ENCODE results near the gene CRADD. TPM values are rescaled to one million over a fixed set of nuclear protein-coding genes. Genes with fewer than 3 reads are reported as not detected.
"Not testable (repeated sequence)": the region's sequence is repeated elsewhere in the genome, so short reads cannot be mapped to it uniquely, and the experiment has no call there.

The CRADD gene
- polyA plus RNA-seq, 3 donors from 2014 or later = 24.2 to 30.1 (median 25.8) TPM

DNA sequence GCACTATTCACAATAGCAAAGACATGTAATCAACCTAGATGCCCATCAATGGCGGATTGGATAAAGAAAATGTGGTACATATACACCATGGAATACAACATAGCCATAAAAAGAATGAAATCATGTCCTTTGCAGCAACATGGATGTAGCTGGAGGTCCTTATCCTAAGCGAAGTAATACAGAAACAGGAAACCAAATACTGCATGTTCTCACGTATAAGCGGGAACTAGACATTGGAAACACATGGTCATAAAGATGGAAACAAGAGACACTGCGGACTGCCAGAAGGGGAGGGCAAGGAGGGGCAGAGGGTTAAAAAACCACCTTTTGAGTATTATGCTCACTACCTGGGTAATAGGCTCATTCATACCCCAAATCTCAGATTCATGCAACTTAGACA, 237.1 kb downstream of the CRADD start:
- Mint-ChIP-seq H3K36me3 (no peaks in the 10 kb centered on the region), H3K4me3 (no peak overlapping the region), H3K9me3 (no peaks in the 10 kb centered on the region), H3K27me3 (ENCODE audit: low read depth in 3 of 3) (peaks cover 2 to 3% (median 3%) of the 10 kb centered on the region in 3 donors), H3K27ac (no peak overlapping the region), H3K4me1 (no peaks in the 10 kb centered on the region)
- no peak for DNase-seq

GRCh38 chr12:93915411-93915810, 238.2 kb downstream of the CRADD start:
- no peak overlapping the region for H3K4me3 Mint-ChIP-seq
- H3K9me3 Mint-ChIP-seq = no peaks in the 10 kb centered on the region
- peaks cover 2 to 3% (median 3%) of the 10 kb centered on the region in 3 donors for H3K27me3 Mint-ChIP-seq (ENCODE audit: low read depth in 3 of 3)
- no peaks in the 10 kb centered on the region for H3K4me1 Mint-ChIP-seq
- no peak overlapping the region for H3K27ac Mint-ChIP-seq
- DNase-seq = no peak
- no peaks in the 10 kb centered on the region for H3K36me3 Mint-ChIP-seq

DNA sequence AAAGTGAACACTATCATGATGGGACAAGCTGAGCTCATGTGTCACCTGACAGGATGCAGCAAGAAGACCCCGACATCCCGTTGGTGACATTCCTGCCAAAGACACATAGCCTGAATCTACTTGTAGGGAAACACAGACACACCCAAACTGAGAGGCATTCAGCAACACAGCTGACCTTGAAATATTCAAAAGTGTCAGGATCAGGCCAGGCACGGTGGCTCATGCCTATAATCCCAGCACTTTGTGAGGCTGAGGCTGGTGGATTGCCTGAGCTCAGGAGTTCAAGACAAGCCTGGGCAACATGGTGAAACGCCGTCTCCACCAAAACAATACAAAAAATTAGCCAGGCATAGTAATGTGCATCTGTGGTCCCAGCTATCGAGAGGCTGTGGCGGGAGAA, 239.2 kb downstream of the CRADD start:
- Mint-ChIP-seq H3K27ac (no peak overlapping the region), H3K36me3 (no peaks in the 10 kb centered on the region)

GRCh38 chr12:93918262-93918661, 241.1 kb downstream of the CRADD start:
- Mint-ChIP-seq H3K9me3 (no peaks in the 10 kb centered on the region), H3K4me3 (no peak overlapping the region), H3K27me3 (ENCODE audit: low read depth in 3 of 3) (peaks cover 2 to 3% (median 3%) of the 10 kb centered on the region in 3 donors), H3K27ac (no peak overlapping the region), H3K36me3 (no peaks in the 10 kb centered on the region), H3K4me1 (no peaks in the 10 kb centered on the region)
- no peak for DNase-seq

More for the DNA sequence above, 239.2 kb downstream of the CRADD start:
- no peak for DNase-seq
- no peaks in the 10 kb centered on the region for H3K9me3 Mint-ChIP-seq
- H3K4me3 Mint-ChIP-seq = no peak overlapping the region
- peaks cover 2 to 3% (median 3%) of the 10 kb centered on the region in 3 donors for H3K27me3 Mint-ChIP-seq (ENCODE audit: low read depth in 3 of 3)
- no peaks in the 10 kb centered on the region for H3K4me1 Mint-ChIP-seq

DNA sequence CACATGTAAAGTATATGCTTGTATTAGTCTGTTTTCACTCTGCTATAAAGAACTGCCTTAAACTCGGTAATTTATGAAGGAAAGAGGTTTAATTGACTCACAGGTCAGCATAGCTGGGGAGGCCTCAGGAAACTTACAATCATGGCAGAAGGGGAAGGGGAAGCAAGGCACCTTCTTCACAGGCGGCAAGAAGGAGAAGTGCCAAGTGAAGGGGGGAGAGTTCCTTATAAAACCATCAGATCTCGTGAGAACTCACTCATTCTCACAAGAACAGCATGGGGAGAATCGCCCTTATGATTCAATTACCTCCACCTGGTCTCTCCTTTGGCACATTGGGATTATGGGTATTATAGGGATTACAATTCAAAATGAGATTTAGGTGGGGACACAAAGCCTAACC, 241.7 kb downstream of the CRADD start:
- H3K27ac Mint-ChIP-seq = no peak overlapping the region

GRCh38 chr12:93921521-93921920, 244.3 kb downstream of the CRADD start:
- Mint-ChIP-seq H3K4me1 (peaks cover 7 to 11% of the 10 kb centered on the region in 2 donors), H3K9me3 (peaks cover 0 to 4% (median 0%) of the 10 kb centered on the region in 6 donors), H3K36me3 (peaks cover 0 to 8% (median 0%) of the 10 kb centered on the region in 3 donors), H3K27me3 (ENCODE audit: low read depth in 3 of 3) (peaks cover 0 to 3% (median 2%) of the 10 kb centered on the region in 3 donors), H3K27ac (no peak overlapping the region), H3K4me3 (no peak overlapping the region)
- no peak for DNase-seq

More for the DNA sequence above, 241.7 kb downstream of the CRADD start:
- DNase-seq = no peak
- Mint-ChIP-seq H3K9me3 (no peaks in the 10 kb centered on the region), H3K4me1 (peaks cover under 1% of the 10 kb centered on the region in 2 donors), H3K4me3 (no peak overlapping the region), H3K27me3 (ENCODE audit: low read depth in 3 of 3) (peaks cover 2 to 3% (median 3%) of the 10 kb centered on the region in 3 donors), H3K36me3 (no peaks in the 10 kb centered on the region)

DNA sequence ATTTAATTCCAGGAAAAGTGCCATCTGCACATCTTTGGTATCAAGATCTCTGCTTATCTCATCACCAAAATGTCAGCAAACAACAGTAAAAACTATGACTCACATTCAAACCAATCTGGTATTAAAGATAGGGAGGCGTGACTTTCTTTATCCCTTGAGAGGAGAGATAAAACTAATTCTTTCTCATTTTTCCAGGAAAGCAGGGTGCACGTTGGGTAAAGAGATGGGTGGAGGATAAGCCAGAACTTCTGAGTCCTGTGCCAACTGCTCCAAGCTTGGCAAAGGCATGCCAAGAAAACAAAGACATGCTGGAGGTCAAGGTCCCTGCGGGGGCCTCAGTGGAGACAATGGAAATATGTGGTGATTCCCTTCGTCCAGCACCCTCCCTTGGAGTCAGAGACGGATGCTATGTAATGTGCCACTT, 245.4 kb downstream of the CRADD start:
- no peak for DNase-seq
- Mint-ChIP-seq H3K9me3 (peaks cover 0 to 4% (median 0%) of the 10 kb centered on the region in 6 donors), H3K4me3 (no peak overlapping the region), H3K27ac (no peak overlapping the region), H3K4me1 (peaks cover 7 to 11% of the 10 kb centered on the region in 2 donors), H3K27me3 (ENCODE audit: low read depth in 3 of 3) (peaks cover 0 to 3% (median under 1%) of the 10 kb centered on the region in 3 donors), H3K36me3 (peaks cover 0 to 8% (median 0%) of the 10 kb centered on the region in 3 donors)

DNA sequence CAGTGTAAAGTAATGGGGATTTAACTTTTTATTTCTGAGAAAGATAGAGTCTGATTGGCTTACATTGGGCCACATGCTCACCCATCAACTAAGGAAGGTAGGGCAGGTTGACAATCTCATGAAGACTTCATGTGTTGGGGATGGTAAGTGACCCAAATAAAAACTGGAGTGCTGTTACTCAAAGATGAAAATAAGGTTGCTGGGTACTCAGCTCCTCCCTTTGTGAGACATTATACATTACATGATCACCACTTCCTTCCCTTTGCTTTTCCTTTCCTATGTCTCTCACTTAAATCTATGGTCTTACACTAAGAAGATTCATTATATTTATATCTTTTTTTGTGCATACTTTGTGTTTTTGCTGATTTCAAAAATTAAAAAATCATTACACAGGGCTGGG, 247.2 kb downstream of the CRADD start:
- no peak overlapping the region for H3K4me3 Mint-ChIP-seq
- peaks cover 0 to 4% (median 0%) of the 10 kb centered on the region in 6 donors for H3K9me3 Mint-ChIP-seq
- H3K27me3 Mint-ChIP-seq (ENCODE audit: low read depth in 3 of 3) = no peaks in the 10 kb centered on the region
- H3K27ac Mint-ChIP-seq = no peak overlapping the region
- H3K4me1 Mint-ChIP-seq = peaks cover 7 to 11% of the 10 kb centered on the region in 2 donors
- DNase-seq = peak in 1 of 3 donors; percentile 2
- H3K36me3 Mint-ChIP-seq = peaks cover 0 to 8% (median 0%) of the 10 kb centered on the region in 3 donors

DNA sequence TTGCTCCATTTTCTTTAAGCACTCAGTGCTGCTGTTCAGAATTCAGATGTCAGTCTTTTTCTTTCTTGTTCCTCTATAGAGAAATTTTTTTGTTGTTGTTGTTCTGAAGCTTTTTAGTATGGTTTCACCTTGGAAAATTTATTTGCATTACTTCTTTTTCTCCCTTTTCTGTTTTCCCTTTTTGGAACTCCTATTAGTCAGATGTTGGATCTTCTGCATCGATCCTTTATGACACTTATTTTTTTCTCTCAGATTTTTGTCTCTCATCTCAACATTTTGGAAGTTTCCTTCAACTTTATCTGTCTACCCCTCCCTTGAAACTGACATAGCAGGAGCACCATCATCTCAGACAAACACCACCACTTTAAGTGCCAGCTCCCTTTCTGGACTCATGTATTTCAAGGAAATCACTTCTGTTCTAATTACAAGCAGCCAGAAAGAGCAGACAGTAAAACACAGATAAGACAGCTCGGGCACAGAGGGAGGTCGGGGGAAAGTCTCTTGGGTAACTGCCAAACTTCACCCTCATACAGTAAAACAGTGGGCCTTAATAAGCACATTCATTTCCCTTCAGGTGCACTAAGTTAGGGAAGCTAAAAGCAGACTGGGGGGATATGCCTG, 248.5 kb downstream of the CRADD start:
- Mint-ChIP-seq H3K4me3 (no peak overlapping the region), H3K27me3 (ENCODE audit: low read depth in 3 of 3) (no peaks in the 10 kb centered on the region), H3K4me1 (peaks cover 7 to 11% of the 10 kb centered on the region in 2 donors), H3K36me3 (peaks cover 0 to 8% (median 0%) of the 10 kb centered on the region in 3 donors), H3K27ac (no peak overlapping the region), H3K9me3 (peaks cover 0 to 6% (median 0%) of the 10 kb centered on the region in 6 donors)
- no peak for DNase-seq

DNA sequence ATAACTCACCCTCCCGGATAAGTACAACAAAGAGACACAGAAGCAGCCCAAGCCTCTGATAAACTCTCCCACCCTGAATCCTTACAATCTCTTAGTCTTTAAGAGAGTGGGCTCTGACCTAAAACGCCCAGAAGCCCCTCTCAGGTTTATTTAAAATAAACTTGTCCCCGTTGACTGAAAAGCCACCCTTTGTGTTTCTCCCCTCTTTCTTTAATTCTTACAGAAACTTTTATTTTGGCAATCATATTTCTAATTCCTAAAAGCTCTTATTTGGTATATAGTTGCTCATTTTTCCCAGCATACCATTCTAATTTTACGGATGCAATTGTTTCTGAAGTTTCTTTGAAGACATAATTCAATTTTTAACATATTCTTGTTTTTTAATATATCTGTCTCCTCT, 249.1 kb downstream of the CRADD start:
- H3K36me3 Mint-ChIP-seq = peaks cover 0 to 8% (median 0%) of the 10 kb centered on the region in 3 donors
- peaks cover 0 to 6% (median 0%) of the 10 kb centered on the region in 6 donors for H3K9me3 Mint-ChIP-seq

DNA sequence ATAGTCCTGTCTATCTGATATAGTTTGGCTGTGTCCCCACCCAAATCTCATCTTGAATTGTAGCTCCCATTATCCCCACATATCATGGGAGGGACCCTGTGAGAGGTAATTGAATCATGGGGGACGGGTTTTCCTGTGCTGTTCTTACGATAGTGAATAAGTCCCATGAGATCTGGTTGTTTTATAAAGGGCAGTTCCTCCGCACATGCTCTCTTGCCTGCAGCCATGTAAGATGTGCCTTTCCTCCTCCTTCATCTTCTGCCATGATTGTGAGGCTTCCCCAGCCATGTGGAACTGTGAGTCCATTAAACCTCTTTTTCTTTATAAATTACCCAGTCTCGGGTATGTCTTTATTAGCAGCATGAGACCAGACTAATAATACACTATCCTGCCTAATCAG, 251.9 kb downstream of the CRADD start:
- DNase-seq; H3K36me3 Mint-ChIP-seq; H3K4me3 Mint-ChIP-seq; H3K4me1 Mint-ChIP-seq; H3K27ac Mint-ChIP-seq; H3K27me3 Mint-ChIP-seq (ENCODE audit: low read depth in 3 of 3); H3K9me3 Mint-ChIP-seq: not testable (repeated sequence)

More for the DNA sequence above, 249.1 kb downstream of the CRADD start:
- Mint-ChIP-seq H3K4me1 (peaks cover 7 to 11% of the 10 kb centered on the region in 2 donors), H3K4me3 (no peak overlapping the region), H3K27ac (no peak overlapping the region), H3K27me3 (ENCODE audit: low read depth in 3 of 3) (no peaks in the 10 kb centered on the region)
- no peak for DNase-seq

GRCh38 chr12:93937812-93938211, 260.6 kb downstream of the CRADD start:
- H3K4me1 Mint-ChIP-seq = peaks cover 0 to 6% of the 10 kb centered on the region in 2 donors

DNA sequence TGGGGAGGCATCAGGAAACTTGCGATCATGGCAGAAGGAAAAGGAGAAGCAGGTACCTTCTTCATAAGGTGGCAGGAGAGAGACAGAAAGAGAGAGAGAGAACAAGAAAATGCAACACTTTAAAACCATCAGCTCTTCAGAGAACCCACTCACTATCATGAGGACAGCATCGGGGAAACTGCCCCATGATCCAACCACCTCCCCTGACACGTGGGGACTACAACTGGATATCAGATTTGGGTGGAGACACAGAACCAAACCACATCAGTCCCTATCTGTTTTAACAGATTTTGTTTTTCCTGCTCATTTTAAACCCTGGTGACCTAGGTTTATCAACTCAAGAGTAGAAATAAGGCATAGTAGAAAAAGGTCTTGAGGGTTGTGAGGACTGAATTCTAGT, 261.1 kb downstream of the CRADD start:
- Mint-ChIP-seq H3K4me1 (peaks cover 0 to 6% of the 10 kb centered on the region in 2 donors), H3K27ac (no peak overlapping the region), H3K9me3 (peaks cover 0 to 13% (median 8%) of the 10 kb centered on the region in 6 donors), H3K36me3 (peaks cover 0 to 5% (median 0%) of the 10 kb centered on the region in 3 donors), H3K4me3 (no peak overlapping the region), H3K27me3 (ENCODE audit: low read depth in 3 of 3) (peaks cover 0 to 2% (median 2%) of the 10 kb centered on the region in 3 donors)
- DNase-seq = no peak

More at GRCh38 chr12:93937812-93938211, 260.6 kb downstream of the CRADD start:
- Mint-ChIP-seq H3K36me3 (peaks cover 0 to 5% (median 0%) of the 10 kb centered on the region in 3 donors), H3K27ac (no peak overlapping the region), H3K9me3 (peaks cover 0 to 13% (median 8%) of the 10 kb centered on the region in 6 donors), H3K4me3 (no peak overlapping the region), H3K27me3 (ENCODE audit: low read depth in 3 of 3) (peaks cover 0 to 2% (median 0%) of the 10 kb centered on the region in 3 donors)
- no peak for DNase-seq

GRCh38 chr12:93938931-93939330, 261.8 kb downstream of the CRADD start:
- H3K4me3 Mint-ChIP-seq = no peak overlapping the region
- DNase-seq = no peak
- H3K27ac Mint-ChIP-seq = no peak overlapping the region
- peaks cover 0 to under 1% (median 0%) of the 10 kb centered on the region in 3 donors for H3K36me3 Mint-ChIP-seq
- H3K9me3 Mint-ChIP-seq = peaks cover 0 to 13% (median 7%) of the 10 kb centered on the region in 6 donors
- H3K4me1 Mint-ChIP-seq = peaks cover 0 to 6% of the 10 kb centered on the region in 2 donors
- peaks cover 0 to 2% (median 2%) of the 10 kb centered on the region in 3 donors for H3K27me3 Mint-ChIP-seq (ENCODE audit: low read depth in 3 of 3)
